Neuronal stem cell (in vitro differentiated cells): Measurements from ENCODE around the gene ATP6V1B1.

Experiments used
- DNase-seq: peaks from one replicate; pipeline ENCODE4 v3.0.0-alpha.2; 2013; ENCODE audit warnings: low spot score
- H2AFZ ChIP-seq: one replicate; pipeline ENCODE4 v1.6.1; 2013; ENCODE audit warnings: mild to moderate bottlenecking, low read length, inconsistent platforms
- H2AK5ac ChIP-seq: 2 replicates; pipeline ENCODE4 v1.6.1; 2013; ENCODE audit warnings: low read depth, mild to moderate bottlenecking, inconsistent platforms, low read length, moderate library complexity, mixed read lengths
- H2BK120ac ChIP-seq: 2 replicates; pipeline ENCODE4 v1.6.1; 2013; ENCODE audit warnings: low read depth, mild to moderate bottlenecking, inconsistent platforms, low read length, moderate library complexity, mixed read lengths
- H2BK12ac ChIP-seq: one replicate; pipeline ENCODE4 v1.6.1; 2013; ENCODE audit warnings: low read length, inconsistent platforms
- H2BK15ac ChIP-seq: 2 replicates; pipeline ENCODE4 v1.6.1; 2013; ENCODE audit warnings: mild to moderate bottlenecking, low read length, inconsistent platforms, mixed read lengths
- H2BK5ac ChIP-seq: one replicate; pipeline ENCODE4 v1.6.1; 2013; ENCODE audit warnings: inconsistent platforms, mild to moderate bottlenecking, low read length, moderate library complexity
- H3K14ac ChIP-seq: one replicate; pipeline ENCODE4 v1.6.1; 2013; ENCODE audit warnings: low read length, inconsistent platforms
- H3K18ac ChIP-seq: 2 replicates; pipeline ENCODE4 v1.6.1; 2013; ENCODE audit warnings: low read length, inconsistent platforms
- H3K23ac ChIP-seq: 2 replicates; pipeline ENCODE4 v1.6.1; 2013; ENCODE audit warnings: low read depth, mild to moderate bottlenecking, mixed read lengths, low read length, inconsistent platforms; ENCODE audit not compliant: poor library complexity
- H3K27ac ChIP-seq: replicated peaks from 3 replicates; pipeline ENCODE4 v1.5.1; 2013; ENCODE audit warnings: low read length, inconsistent platforms
- H3K27me3 ChIP-seq, 3 experiments: 2 replicates each; pipeline ENCODE4 v1.6.1; 2013; ENCODE audit warnings: low read length in 3 of 3, mild to moderate bottlenecking in 2 of 3, inconsistent platforms in 1 of 3, low read depth in 1 of 3, mixed read lengths in 1 of 3, moderate library complexity in 1 of 3; ENCODE audit not compliant: control insufficient read depth in 3 of 3, insufficient read depth in 3 of 3
- H3K36me3 ChIP-seq, 2 donors: replicated peaks in 1 of 2; 2 replicates each; pipeline ENCODE4 v1.6.1; 2013; ENCODE audit warnings: low read length in 2 of 2; ENCODE audit not compliant: control insufficient read depth in 2 of 2, insufficient read depth in 2 of 2
- H3K4ac ChIP-seq: 2 replicates; pipeline ENCODE4 v1.6.1; 2013; ENCODE audit warnings: inconsistent platforms, mild to moderate bottlenecking, low read length, moderate library complexity
- H3K4me1 ChIP-seq, 2 donors: 1 replicate in 1 of 2; 2 replicates in 1 of 2; pipeline ENCODE4 v1.6.1; 2013; ENCODE audit warnings: low read length in 2 of 2, low read depth in 1 of 2; ENCODE audit not compliant: control insufficient read depth in 2 of 2, insufficient read depth in 1 of 2
- H3K4me2 ChIP-seq: one replicate; pipeline ENCODE4 v1.6.1; 2013; ENCODE audit warnings: mild to moderate bottlenecking, low read length, inconsistent platforms; ENCODE audit not compliant: insufficient read depth, poor library complexity, severe bottlenecking
- H3K4me3 ChIP-seq, 2 donors: 2 replicates each; pipeline ENCODE4 v1.5.1; 2013; ENCODE audit warnings: low read length in 2 of 2, mild to moderate bottlenecking in 2 of 2, inconsistent platforms in 1 of 2, moderate library complexity in 1 of 2
- H3K79me1 ChIP-seq: one replicate; pipeline ENCODE4 v1.6.1; 2013; ENCODE audit warnings: low read depth, mild to moderate bottlenecking, inconsistent platforms, low read length, moderate library complexity
- H3K9ac ChIP-seq: one replicate; pipeline ENCODE4 v1.6.1; 2013; ENCODE audit warnings: mild to moderate bottlenecking, low read depth, low read length, inconsistent platforms; ENCODE audit not compliant: poor library complexity
- H3K9me3 ChIP-seq, 2 donors: replicated peaks in 1 of 2; 2 replicates each; pipeline versions ENCODE3 to v1.6.1; 2013; ENCODE audit warnings: low read length in 2 of 2, mild to moderate bottlenecking in 2 of 2, inconsistent platforms in 1 of 2, low read depth in 1 of 2, mixed read lengths in 1 of 2, moderate library complexity in 1 of 2; ENCODE audit not compliant: control insufficient read depth in 2 of 2, insufficient read depth in 1 of 2
- H4K8ac ChIP-seq: one replicate; pipeline ENCODE4 v1.6.1; 2013; ENCODE audit warnings: low read depth, mild to moderate bottlenecking, inconsistent platforms, low read length, moderate library complexity
- H4K91ac ChIP-seq: one replicate; pipeline ENCODE4 v1.6.1; 2013; ENCODE audit warnings: low read length, low read depth, mild to moderate bottlenecking, inconsistent platforms; ENCODE audit not compliant: poor library complexity
- WGBS, 2 donors: extraction: QIAGEN DNeasy Blood & Tissue Kit; methylation state at CpG; one replicate each; pipeline ENCODE4 v1.1.7; 2013; ENCODE audit warnings: missing lambda C conversion rate in 2 of 2, mixed read lengths in 1 of 2; ENCODE audit not compliant: insufficient read length in 2 of 2, insufficient replicate concordance in 1 of 2; ENCODE audit errors: extremely low coverage in 2 of 2; 5-methylcytosine and 5-hydroxymethylcytosine counted together

ATP6V1B1 gene

GRCh38 chr2:70938586-70938950 lies 2.9 kb downstream of the ATP6V1B1 start:
- no peak overlapping the region for H3K9ac ChIP-seq
- H3K4me3 ChIP-seq = no peak overlapping the region
- no peak overlapping the region for H3K4ac ChIP-seq
- H3K18ac ChIP-seq = peak overlapping the region; percentile 88
- no peak overlapping the region for H3K23ac ChIP-seq
- H3K79me1 ChIP-seq = no peaks in the 10 kb centered on the region
- no peak overlapping the region for H4K8ac ChIP-seq
- no peak overlapping the region for H4K91ac ChIP-seq
- peak overlapping the region; percentile 77 for H2BK5ac ChIP-seq
- H3K9me3 ChIP-seq = no peaks in the 10 kb centered on the region
- peak overlapping the region; percentile 38 for H2BK120ac ChIP-seq
- no peak overlapping the region for H2AFZ ChIP-seq
- H3K14ac ChIP-seq = no peak overlapping the region
- H3K27ac ChIP-seq = peak overlapping the region; percentile 2
- DNase-seq = no peak
- H3K36me3 ChIP-seq = no peaks in the 10 kb centered on the region
- H2AK5ac ChIP-seq = peak overlapping the region; percentile 94
- H2BK15ac ChIP-seq = no peak overlapping the region
- peak overlapping the region; percentile 17 for H2BK12ac ChIP-seq
- peak overlapping the region; percentile 47 for H3K4me2 ChIP-seq
- no CpG with 5 or more reads among the region's 3 CpGs for WGBS, 2 donors
- H3K4me1 ChIP-seq = peaks cover 59 to 62% of the 10 kb centered on the region in 2 donors
- peaks cover 0 to 2% (median 0%) of the 10 kb centered on the region in 3 experiments for H3K27me3 ChIP-seq

GRCh38 chr2:70939001-70939838 lies 3.5 kb downstream of the ATP6V1B1 start:
- Histone ChIP-seq H3K4me1 (peaks cover 64 to 67% of the 10 kb centered on the region in 2 donors), H3K14ac (no peak overlapping the region), H3K27ac (peak overlapping the region; percentile 2), H3K36me3 (no peaks in the 10 kb centered on the region), H2BK15ac (no peak overlapping the region), H3K4ac (no peak overlapping the region), H2AFZ (peak overlapping the region; percentile 40), H3K4me3 (peak overlapping the region in 1 of 2 donors; percentile 61), H3K18ac (peak overlapping the region; percentile 55), H2BK120ac (peak overlapping the region; percentile 38), H2BK5ac (peak overlapping the region; percentile 77), H2AK5ac (peak overlapping the region; percentile 72), H3K4me2 (peak overlapping the region; percentile 47), H4K8ac (no peak overlapping the region), H4K91ac (no peak overlapping the region), H3K9me3 (no peaks in the 10 kb centered on the region), H3K23ac (no peak overlapping the region), H3K9ac (no peak overlapping the region), H2BK12ac (peak overlapping the region; percentile 18), H3K79me1 (no peaks in the 10 kb centered on the region), H3K27me3 (peaks cover 0 to 2% (median 0%) of the 10 kb centered on the region in 3 experiments)
- DNase-seq = peak; percentile 73
- WGBS, 2 donors = no CpG with 5 or more reads among the region's 30 CpGs

- H3K9me3 ChIP-seq = no peaks in the 10 kb centered on the region
- no peaks in the 10 kb centered on the region for H3K79me1 ChIP-seq
- peak overlapping the region; percentile 2 for H2BK5ac ChIP-seq
- peak overlapping the region; percentile 72 for H2AK5ac ChIP-seq
- no CpG with 5 or more reads among the region's 10 CpGs for WGBS, 2 donors
- H2BK12ac ChIP-seq = peak overlapping the region; percentile 18
- H3K4ac ChIP-seq = no peak overlapping the region
- no peak overlapping the region for H3K27ac ChIP-seq
- H3K14ac ChIP-seq = no peak overlapping the region
- H4K91ac ChIP-seq = no peak overlapping the region
- H2BK120ac ChIP-seq = no peak overlapping the region
- no peak overlapping the region for H4K8ac ChIP-seq
- no peak overlapping the region for H3K4me2 ChIP-seq
- peaks cover 64 to 69% of the 10 kb centered on the region in 2 donors for H3K4me1 ChIP-seq
- no peak overlapping the region for H2AFZ ChIP-seq
- no peak overlapping the region for H2BK15ac ChIP-seq
- H3K18ac ChIP-seq = peak overlapping the region; percentile 15
- H3K4me3 ChIP-seq = no peak overlapping the region
- H3K23ac ChIP-seq = no peak overlapping the region
- peaks cover 0 to 2% (median 0%) of the 10 kb centered on the region in 3 experiments for H3K27me3 ChIP-seq
- no peaks in the 10 kb centered on the region for H3K36me3 ChIP-seq
- no peak overlapping the region for H3K9ac ChIP-seq
- no peak for DNase-seq
Measured at GRCh38 chr2:70939839-70940580, 4.3 kb downstream of the ATP6V1B1 start.

GRCh38 chr2:70941186-70941585 lies 5.5 kb downstream of the ATP6V1B1 start:
- WGBS, 2 donors = no CpG with 5 or more reads among the region's 6 CpGs
- Histone ChIP-seq H2AK5ac (no peak overlapping the region), H3K36me3 (no peaks in the 10 kb centered on the region), H3K23ac (no peak overlapping the region), H3K4me1 (peaks cover 64 to 69% of the 10 kb centered on the region in 2 donors), H3K18ac (peak overlapping the region; percentile 13), H3K4me3 (no peak overlapping the region), H3K27ac (no peak overlapping the region), H2BK12ac (no peak overlapping the region), H3K4me2 (no peak overlapping the region), H3K27me3 (peaks cover 0 to 2% (median 0%) of the 10 kb centered on the region in 3 experiments), H3K9ac (no peak overlapping the region), H4K91ac (no peak overlapping the region), H3K79me1 (no peaks in the 10 kb centered on the region), H4K8ac (no peak overlapping the region), H2BK5ac (no peak overlapping the region), H3K4ac (no peak overlapping the region), H3K9me3 (no peaks in the 10 kb centered on the region), H2BK120ac (no peak overlapping the region), H2BK15ac (no peak overlapping the region), H3K14ac (no peak overlapping the region), H2AFZ (no peak overlapping the region)
- no peak for DNase-seq
